GM23248 (cell line): ENCODE results near the gene GALNT10.

ENCODE experiments used
- EZH2 ChIP-seq: fragments of 200-600 bp; sonication (generic); IDR thresholded peaks from 2 replicates; pipeline ENCODE4 v1.6.1; 2018; ENCODE audit warnings: antibody characterized with exemption, mild to moderate bottlenecking; ENCODE audit not compliant: insufficient read depth, poor library complexity, severe bottlenecking
- EZH2phosphoT487 ChIP-seq: fragments of 200-600 bp; sonication (generic); IDR thresholded peaks from 2 replicates; pipeline ENCODE4 v1.6.1; 2018; ENCODE audit warnings: antibody characterized with exemption, moderate library complexity, mild to moderate bottlenecking, low read depth; ENCODE audit not compliant: insufficient read depth

DNA sequence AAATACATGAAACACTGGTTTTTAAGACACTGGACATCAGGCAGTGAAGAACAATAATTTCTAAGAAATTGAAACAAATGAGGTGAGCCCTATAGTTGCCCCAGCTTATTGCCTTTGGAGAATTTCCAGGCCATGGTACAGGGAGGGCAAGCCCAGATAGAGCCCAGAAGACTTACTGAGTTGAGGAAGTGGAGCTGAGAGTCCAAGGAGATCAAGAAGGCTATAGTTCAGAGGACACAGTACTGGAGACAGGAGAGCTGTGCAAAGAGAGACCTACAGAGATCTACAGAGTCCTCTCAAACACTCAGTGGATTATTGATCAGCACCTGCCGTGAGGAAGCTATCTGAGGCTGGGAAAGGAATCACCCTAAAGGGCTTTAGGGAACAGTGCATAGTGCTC is 112.6 kb downstream of the GALNT10 start:
- TF ChIP-seq EZH2phosphoT487, result no peak
- TF ChIP-seq EZH2, result no peak
